ENCODE measurements around the gene SHISA6. TPM values are rescaled to one million over a fixed set of nuclear protein-coding genes. Genes with fewer than 3 reads are reported as not detected.

SHISA6 gene
- polyA plus RNA-seq, 1 of the 3 experiments (the other 2 are of a cell fraction) = not detected

DNA sequence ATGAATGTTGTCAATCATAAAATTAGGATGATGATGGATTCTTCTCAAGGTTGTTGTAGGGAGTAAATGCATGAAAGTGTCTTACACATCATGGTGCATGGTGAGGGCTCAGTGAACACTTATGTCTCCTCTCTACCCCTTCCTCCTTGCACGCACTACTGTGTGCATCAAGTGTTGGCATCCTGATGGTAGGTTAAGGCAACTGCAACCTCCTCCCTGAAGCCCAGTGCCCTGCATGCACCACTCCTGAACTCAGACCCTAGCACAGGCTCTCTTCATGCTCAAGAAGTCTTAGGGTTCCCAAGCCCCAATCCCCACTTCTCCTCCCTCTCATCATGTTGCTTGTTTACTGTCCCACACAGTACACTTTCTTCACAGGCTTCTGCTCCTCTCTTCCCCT, 251.5 kb downstream of the SHISA6 start:
- TF ChIP-seq ELF1 (IDR thresholded peaks at IDR 0.05) (no peak), TAF1 (IDR thresholded peaks at IDR 0.05; ENCODE audit: borderline replicate concordance, low read depth, low read length) (no peak), USF2 (IDR thresholded peaks at IDR 0.05; ENCODE audit: borderline replicate concordance, low read depth, low read length) (no peak), SMC3 (IDR thresholded peaks at IDR 0.05; ENCODE audit: low read depth, low read length) (no peak), YY1 (IDR thresholded peaks at IDR 0.05; ENCODE audit: low read depth) (no peak), MEF2A (IDR thresholded peaks at IDR 0.05; ENCODE audit: borderline replicate concordance, low read depth) (no peak), GABPA (IDR thresholded peaks at IDR 0.05; ENCODE audit: low read depth) (no peak), ZBTB33 (IDR thresholded peaks at IDR 0.05; ENCODE audit: borderline replicate concordance, low read depth) (no peak), RCOR1 (IDR thresholded peaks at IDR 0.05; ENCODE audit: low read length) (no peak), SIN3A (IDR thresholded peaks at IDR 0.05; ENCODE audit: borderline replicate concordance, low read depth, low read length) (no peak), NRF1 (IDR thresholded peaks at IDR 0.05; ENCODE audit: low read depth, low read length) (no peak), RFX5 (IDR thresholded peaks at IDR 0.05; ENCODE audit: low read length) (no peak)
- TF ChIP-seq, protein P1, sequence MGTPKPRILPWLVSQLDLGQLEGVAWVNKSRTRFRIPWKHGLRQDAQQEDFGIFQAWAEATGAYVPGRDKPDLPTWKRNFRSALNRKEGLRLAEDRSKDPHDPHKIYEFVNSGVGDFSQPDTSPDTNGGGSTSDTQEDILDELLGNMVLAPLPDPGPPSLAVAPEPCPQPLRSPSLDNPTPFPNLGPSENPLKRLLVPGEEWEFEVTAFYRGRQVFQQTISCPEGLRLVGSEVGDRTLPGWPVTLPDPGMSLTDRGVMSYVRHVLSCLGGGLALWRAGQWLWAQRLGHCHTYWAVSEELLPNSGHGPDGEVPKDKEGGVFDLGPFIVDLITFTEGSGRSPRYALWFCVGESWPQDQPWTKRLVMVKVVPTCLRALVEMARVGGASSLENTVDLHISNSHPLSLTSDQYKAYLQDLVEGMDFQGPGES (IDR thresholded peaks at IDR 0.05; ENCODE audit: low read depth, low read length) = no peak
- TF ChIP-seq, protein P2, sequence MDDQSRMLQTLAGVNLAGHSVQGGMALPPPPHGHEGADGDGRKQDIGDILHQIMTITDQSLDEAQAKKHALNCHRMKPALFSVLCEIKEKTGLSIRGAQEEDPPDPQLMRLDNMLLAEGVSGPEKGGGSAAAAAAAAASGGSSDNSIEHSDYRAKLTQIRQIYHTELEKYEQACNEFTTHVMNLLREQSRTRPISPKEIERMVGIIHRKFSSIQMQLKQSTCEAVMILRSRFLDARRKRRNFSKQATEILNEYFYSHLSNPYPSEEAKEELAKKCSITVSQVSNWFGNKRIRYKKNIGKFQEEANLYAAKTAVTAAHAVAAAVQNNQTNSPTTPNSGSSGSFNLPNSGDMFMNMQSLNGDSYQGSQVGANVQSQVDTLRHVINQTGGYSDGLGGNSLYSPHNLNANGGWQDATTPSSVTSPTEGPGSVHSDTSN (IDR thresholded peaks at IDR 0.05) = no peak
- TF ChIP-seq, protein P3, sequence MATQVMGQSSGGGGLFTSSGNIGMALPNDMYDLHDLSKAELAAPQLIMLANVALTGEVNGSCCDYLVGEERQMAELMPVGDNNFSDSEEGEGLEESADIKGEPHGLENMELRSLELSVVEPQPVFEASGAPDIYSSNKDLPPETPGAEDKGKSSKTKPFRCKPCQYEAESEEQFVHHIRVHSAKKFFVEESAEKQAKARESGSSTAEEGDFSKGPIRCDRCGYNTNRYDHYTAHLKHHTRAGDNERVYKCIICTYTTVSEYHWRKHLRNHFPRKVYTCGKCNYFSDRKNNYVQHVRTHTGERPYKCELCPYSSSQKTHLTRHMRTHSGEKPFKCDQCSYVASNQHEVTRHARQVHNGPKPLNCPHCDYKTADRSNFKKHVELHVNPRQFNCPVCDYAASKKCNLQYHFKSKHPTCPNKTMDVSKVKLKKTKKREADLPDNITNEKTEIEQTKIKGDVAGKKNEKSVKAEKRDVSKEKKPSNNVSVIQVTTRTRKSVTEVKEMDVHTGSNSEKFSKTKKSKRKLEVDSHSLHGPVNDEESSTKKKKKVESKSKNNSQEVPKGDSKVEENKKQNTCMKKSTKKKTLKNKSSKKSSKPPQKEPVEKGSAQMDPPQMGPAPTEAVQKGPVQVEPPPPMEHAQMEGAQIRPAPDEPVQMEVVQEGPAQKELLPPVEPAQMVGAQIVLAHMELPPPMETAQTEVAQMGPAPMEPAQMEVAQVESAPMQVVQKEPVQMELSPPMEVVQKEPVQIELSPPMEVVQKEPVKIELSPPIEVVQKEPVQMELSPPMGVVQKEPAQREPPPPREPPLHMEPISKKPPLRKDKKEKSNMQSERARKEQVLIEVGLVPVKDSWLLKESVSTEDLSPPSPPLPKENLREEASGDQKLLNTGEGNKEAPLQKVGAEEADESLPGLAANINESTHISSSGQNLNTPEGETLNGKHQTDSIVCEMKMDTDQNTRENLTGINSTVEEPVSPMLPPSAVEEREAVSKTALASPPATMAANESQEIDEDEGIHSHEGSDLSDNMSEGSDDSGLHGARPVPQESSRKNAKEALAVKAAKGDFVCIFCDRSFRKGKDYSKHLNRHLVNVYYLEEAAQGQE (IDR thresholded peaks at IDR 0.05; ENCODE audit: low read depth, low read length) = no peak
- DNase-seq = no peak
- H3K4me2 ChIP-seq = no peak overlapping the region

More for the DNA sequence above, 251.5 kb downstream of the SHISA6 start:
- 60% methylated on average over 1 of the region's 1 CpG for WGBS (ENCODE audit: low lambda C conversion rate)
- H3K79me2 ChIP-seq (ENCODE audit: insufficient read depth) = no peaks in the 10 kb centered on the region
- H4K20me1 ChIP-seq (ENCODE audit: insufficient read depth) = no peaks in the 10 kb centered on the region
- ChIA-PET CTCF (no interaction called here), POLR2A (no interaction called here)
- no peaks in the 10 kb centered on the region for H3K27me3 ChIP-seq (ENCODE audit: insufficient read depth)
- no peaks in the 10 kb centered on the region for H3K9me2 ChIP-seq
- H3K9ac ChIP-seq = no peak overlapping the region
- peaks cover 0 to 6% of the 10 kb centered on the region in 2 experiments; a peak in 2 of 4 replicates for H3K4me1 ChIP-seq (ENCODE audit: control insufficient read depth in 1 of 2, insufficient read depth in 2 of 2, low read depth in 1 of 2, low read length in 1 of 2)
- H2AFZ ChIP-seq (ENCODE audit: low read depth) = no peak overlapping the region
- no peaks in the 10 kb centered on the region for H3F3A ChIP-seq (replicated peaks; ENCODE audit: insufficient read depth)
- no peaks in the 10 kb centered on the region for H3K36me3 ChIP-seq (replicated peaks in 1 of 2; ENCODE audit: control insufficient read depth in 1 of 2, insufficient read depth in 2 of 2, low read length in 1 of 2)
- no peak overlapping the region for H3K27ac ChIP-seq (ENCODE audit: low read depth in 2 of 2, low read length in 1 of 2)
- no peaks in the 10 kb centered on the region for H3K9me3 ChIP-seq
- H3K4me3 ChIP-seq (ENCODE audit: low read depth in 2 of 2, low read length in 1 of 2) = no peak overlapping the region

Data from SK-N-SH (cell line).